HL-60 (cell line): ENCODE results near the gene EPHA2.
"Not testable (repeated sequence)": the region's sequence is repeated elsewhere in the genome, so short reads cannot be mapped to it uniquely, and the experiment has no call there.

Source experiments
- DNase-seq, 2 experiments: peaks; one replicate each; pipeline ENCODE4 v3.0.0-alpha.2; 2010 to 2020; ENCODE audit warnings: low read depth in 1 of 2, low spot score in 1 of 2
- H3K27ac ChIP-seq: fragments of 250-450 bp; sonication (Bioruptor Pico); replicated peaks from 2 replicates; pipeline ENCODE4 v1.5.1; 2020; ENCODE audit warnings: mild to moderate bottlenecking, moderate library complexity
- H3K27me3 ChIP-seq: fragments of 250-450 bp; sonication (Bioruptor Pico); 2 replicates; pipeline ENCODE4 v1.5.1; 2021; ENCODE audit warnings: mild to moderate bottlenecking, moderate library complexity; ENCODE audit not compliant: insufficient read depth, poor library complexity, severe bottlenecking
- H3K4me3 ChIP-seq: replicated peaks from 2 replicates; pipeline ENCODE4 v1.5.1; 2011; ENCODE audit warnings: mild to moderate bottlenecking, control low read depth, low read length; ENCODE audit not compliant: insufficient read depth
- CTCF ChIP-seq: IDR thresholded peaks from one replicate; pipeline ENCODE4 v1.5.1; 2011; ENCODE audit warnings: low read length, control low read depth, inconsistent platforms; ENCODE audit not compliant: insufficient read depth
- GABPA ChIP-seq: IDR thresholded peaks from 2 replicates; pipeline ENCODE4 v1.6.1; 2012; ENCODE audit warnings: low read depth
- POLR2AphosphoS5 ChIP-seq: IDR thresholded peaks from 2 replicates; pipeline ENCODE4 v1.6.1; 2012; ENCODE audit warnings: low read depth
- REST ChIP-seq: IDR thresholded peaks from 2 replicates; pipeline ENCODE4 v1.6.1; 2012; ENCODE audit warnings: low read depth; ENCODE audit not compliant: insufficient replicate concordance
- SPI1 ChIP-seq: IDR thresholded peaks from 2 replicates; pipeline ENCODE4 v1.6.1; 2012; ENCODE audit warnings: low read depth, mild to moderate bottlenecking, borderline replicate concordance

Gene EPHA2

GRCh38 chr1:16110456-16110855, 45.4 kb downstream of the EPHA2 start:
- Histone ChIP-seq H3K4me3 (no peak overlapping the region), H3K27me3 (peaks cover 4% of the 10 kb centered on the region), H3K27ac (no peak overlapping the region)
- DNase-seq, result no peak
- TF ChIP-seq POLR2AphosphoS5 (no peak), REST (no peak), CTCF (no peak), SPI1 (no peak), GABPA (no peak)

- H3K27me3 ChIP-seq, result peaks cover 4% of the 10 kb centered on the region
Observed at GRCh38 chr1:16109571-16109970, 46.3 kb downstream of the EPHA2 start.

GRCh38 chr1:16107039-16107438, 48.8 kb downstream of the EPHA2 start:
- H3K4me3 ChIP-seq, DNase-seq, H3K27me3 ChIP-seq, H3K27ac ChIP-seq: not testable (repeated sequence)

More at GRCh38 chr1:16109571-16109970, 46.3 kb downstream of the EPHA2 start:
- Histone ChIP-seq H3K27ac (no peak overlapping the region), H3K4me3 (no peak overlapping the region)
- DNase-seq, result no peak
- no peak for TF ChIP-seq REST

DNA sequence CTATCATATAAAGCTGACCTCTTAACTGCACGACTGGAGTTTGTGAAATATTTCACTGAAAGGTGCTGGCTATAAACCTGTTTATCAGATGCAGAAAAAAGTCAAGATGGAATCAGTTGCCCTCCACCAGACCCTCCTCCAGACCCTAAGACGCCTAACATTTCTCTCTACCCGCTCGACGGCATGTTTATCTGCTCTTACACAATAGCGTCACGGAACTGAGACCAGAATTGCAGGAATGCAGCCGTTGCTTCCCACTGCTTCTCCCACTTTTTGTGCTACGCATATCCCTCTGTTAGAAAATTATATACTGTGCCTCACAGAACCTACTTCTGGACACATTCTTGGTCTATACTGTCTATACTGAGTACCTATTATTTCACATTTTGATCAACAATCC, 54.2 kb downstream of the EPHA2 start:
- Histone ChIP-seq H3K27ac (no peak overlapping the region), H3K27me3 (no peaks in the 10 kb centered on the region), H3K4me3 (no peak overlapping the region)
- no peak for DNase-seq
- no peak for TF ChIP-seq CTCF
- no peak for TF ChIP-seq SPI1
- no peak for TF ChIP-seq REST
- no peak for TF ChIP-seq POLR2AphosphoS5
- TF ChIP-seq GABPA, result no peak
